DMS53 treated with DMSO at 0.1 percent for 48 hours (cell line): ENCODE measurements around the gene TSPAN3.
A peak's percentile ranks its signal among the peaks of the same experiment; 100 is the strongest.

Source experiments
- DNase-seq: peaks from one replicate; lab custom pipeline; 2025; ENCODE audit not compliant: unreplicated experiment; lab: John Stamatoyannopoulos, UW

Gene TSPAN3

DNA sequence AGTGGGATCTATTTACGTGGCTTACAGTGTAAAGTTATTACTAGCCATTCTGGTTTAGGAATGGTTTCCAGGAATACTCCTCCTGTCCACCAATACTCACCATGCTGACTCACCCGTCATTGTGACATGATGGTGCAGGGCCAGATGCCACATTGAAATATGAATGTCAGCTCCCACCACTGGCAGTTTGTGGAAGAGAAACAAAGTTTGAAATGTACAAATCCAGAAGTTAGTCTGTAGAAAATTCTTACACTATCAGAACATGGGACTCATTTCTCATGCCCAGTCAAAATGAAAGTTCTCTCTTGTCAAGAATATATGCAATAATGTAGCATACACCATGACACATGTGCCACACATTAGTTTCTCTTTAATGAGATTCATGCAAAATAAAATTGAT is 14.4 kb upstream of the TSPAN3 start:
- no peak for DNase-seq

DNA sequence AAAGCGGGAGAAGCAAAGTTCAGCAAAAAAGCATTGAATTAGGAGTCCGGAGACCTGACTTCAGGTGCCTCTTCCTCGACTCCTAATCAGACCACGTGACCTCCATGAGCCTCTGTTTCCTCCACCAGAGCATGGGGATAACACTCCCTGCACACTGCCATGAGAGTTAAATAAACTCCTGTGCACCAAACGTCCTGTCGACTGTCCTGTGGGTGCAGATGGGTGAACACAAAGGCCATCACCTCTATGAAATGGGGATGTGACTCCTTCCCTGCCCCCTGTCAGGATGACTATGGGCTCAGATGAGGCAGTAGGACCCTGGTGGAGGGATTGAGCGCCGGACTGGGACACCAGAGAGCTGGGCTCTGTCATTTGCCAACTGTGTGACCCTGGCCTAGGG is 13.5 kb upstream of the TSPAN3 start:
- DNase-seq = no peak

DNA sequence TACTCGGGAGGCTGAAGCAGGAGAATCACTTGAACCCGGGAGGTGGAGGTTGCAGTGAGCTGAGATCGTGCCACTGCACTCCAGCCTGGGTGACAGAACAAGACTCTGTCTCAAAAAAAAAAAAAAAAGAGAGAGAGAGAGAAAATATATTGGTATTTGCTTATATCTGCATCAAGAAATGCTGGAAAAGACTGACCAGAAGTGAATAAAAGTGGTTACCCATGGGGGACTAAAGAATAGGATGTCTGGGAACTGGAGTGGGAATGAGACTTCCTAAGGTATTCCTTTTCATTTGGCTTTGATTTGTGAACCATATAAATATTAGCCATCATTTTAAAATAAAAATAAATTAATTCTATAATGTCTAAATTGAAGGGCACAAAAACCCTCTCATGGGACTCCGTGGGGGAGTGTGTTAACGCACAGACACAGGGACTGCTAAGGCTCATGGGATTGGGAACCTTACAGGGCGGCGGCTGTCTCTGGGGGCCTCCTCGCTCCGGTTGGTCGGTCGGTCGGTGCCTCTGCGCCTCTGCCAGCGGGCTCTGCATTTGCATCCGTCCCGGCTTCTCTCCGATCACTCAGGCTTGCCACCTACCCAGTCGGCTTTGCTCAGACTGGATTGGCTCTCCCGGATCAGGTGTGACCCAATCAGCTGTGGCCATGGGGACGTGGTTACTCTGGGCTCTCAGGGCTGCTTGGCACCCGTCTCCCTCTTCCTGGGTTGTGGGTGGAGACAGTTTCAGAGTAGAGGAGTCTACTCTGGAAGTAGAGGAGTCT is 12.7 kb upstream of the TSPAN3 start:
- peak; percentile 88 for DNase-seq

DNA sequence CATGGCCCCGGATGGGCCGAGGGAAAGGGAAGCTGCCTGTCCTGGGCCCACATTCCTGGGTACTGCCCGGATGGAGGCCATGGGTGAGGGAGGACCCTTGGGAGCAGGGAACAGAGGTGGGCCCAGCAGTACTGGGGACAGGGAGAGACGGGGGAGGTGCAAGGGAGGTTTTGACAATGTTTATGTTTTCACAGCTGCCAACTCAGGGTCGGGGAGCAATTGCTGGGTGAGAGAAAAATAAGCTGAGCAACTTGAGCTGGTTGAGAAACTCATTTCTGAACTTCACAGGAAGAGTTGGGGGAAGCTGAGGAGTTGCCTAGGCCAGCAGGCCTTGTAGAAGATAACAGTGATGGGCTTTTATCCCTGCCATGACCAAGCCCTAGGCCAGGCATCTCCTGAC is 11.1 kb upstream of the TSPAN3 start:
- no peak for DNase-seq

DNA sequence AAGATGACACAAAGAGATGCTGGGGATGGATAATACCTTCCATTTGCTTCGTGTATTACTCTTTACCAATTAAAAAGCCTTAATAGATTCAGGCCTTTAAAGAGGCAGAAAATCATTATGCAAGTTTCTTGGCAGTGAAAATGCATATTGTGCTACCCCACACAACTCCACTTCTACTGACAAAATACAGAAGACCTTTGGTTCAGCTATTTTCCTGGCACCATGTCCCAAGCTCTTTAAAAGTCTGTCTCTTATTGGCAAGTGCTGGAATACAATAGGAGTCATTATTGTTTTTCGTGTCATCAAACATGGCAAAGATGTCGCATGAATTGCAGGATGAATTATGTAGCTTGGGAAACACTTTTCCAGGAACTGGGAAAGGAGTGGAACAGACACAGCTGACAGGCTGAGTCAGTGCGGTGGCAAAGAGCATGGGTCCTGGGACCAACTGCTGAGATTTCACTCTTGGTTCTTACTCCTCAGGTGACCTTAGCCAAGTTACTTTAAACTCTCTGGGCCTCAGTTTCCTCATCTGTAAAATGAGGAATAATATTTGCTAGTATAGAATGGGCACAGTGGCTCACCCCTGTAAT is 5.5 kb upstream of the TSPAN3 start:
- no peak for DNase-seq

DNA sequence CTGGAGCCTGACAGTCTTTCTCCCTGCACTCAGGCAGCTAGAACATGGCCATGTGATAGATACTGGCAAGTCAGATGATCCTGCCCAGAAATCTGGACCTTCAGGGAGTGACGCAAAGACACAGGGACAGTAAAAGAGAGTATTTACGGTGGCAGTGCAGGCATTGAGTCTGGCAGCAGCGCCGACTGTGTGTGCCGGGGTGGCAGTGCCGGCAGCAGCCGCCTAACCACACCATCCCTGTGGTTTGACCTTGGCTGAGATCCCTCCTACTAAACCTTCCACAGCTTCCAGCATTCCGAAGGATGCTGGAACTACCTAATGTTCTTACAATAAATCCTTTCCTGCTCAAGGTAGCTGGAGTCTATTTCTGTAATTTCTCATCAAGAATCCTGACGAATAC is 4.6 kb upstream of the TSPAN3 start:
- DNase-seq = no peak

DNA sequence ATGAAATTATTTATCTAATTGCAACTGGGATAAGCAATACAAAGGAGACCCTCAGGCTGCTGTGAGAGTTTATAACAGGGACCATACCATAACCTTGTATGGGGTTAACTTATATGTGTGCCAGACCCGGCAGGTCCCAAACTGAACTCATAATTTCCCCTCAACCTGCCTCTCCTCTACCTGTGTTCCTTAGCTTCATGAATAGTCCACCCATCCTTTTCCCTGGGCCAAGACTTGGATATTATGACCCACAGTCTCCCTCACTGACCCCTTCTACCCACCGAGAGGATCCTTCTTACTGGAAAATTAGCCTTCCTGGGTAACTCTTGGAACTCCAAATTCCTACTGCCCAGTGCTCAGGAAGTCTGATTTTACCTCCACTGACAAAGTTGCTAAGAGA is 3.4 kb upstream of the TSPAN3 start:
- no peak for DNase-seq

DNA sequence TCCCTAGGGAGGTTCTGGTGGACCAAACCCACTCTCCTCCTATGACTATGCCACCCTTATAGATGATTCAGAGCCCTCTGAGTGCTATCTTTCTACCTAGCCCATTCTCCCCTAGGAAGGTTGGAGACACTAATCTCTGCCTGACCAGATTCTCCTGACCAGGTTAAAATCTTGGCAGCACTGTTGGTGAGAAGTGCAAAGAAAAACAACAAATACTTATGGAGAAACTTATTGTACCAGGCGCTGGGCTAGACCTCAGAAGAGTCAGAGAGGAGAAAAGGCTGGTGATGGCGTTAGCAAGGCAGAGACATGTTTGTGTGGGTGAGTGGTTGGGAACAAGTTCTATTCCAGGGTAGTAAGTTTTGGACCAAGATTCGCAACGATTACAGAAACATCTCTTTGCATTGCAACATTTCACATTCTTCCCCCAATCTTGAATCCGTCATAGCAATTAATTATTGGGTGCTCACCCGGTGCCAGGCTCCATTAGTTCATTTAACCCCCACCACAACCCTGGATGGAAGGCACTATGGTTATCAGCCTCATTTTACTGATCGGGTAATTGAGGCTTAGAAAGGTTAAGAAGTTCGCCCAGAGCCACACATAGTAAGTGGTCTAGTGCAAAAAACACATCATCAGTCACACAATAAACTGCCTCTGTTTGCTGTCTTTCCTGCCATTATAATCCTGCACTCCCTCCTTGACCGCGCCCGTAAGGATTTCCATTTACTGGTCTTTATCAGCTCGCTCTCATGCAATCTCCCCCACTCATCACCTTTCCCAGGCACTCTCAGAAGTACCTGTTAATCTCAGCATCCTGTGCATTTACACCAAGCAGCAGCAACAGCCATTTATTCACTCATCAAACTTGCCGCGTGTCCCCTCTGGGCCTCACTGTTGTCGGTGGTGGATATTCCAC is 655 bp upstream of the TSPAN3 start:
- DNase-seq = no peak

DNA sequence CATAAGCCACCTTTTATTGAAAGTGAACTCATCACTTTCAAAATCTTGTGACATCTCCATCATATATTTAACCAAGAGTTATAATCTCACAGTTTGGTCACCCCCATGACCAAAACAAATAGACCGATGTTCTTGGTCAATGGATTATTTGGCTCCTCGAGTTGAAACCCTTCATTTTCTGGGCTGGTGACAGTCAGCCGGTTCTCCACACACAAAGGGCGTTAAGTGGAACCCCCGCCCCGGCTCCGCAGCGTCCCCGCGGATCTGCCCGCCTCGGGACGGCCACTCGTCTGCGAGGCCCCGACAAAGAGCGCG is 772 bp downstream of the TSPAN3 start:
- no peak for DNase-seq

DNA sequence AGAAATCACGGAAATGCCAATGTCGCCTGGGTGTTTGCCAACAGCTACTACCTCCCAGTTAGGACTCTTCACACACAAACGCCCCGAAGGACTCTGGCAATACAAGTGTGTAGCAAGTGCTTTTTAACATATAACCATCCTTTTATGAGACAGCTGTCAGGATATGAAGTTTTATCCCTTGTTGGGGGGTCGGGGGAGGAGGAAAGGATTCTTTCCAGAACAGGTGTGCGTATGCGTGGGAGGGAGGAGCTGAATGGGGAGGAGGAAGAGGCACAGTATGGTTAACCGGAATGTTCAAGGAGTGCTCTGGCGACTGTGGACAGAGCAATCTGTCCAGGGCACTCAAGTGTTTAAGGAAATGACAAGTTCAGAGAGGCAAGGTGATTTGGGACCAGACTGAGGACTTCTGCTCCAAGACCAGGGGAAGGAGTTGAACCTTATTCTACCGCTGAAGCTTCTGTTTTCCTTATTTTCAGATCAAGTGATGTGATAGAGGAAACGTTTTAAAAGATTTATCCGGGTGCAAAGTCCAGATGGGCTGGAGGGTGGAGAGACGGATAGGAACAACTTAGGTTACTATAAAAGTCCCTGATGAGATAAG is 1.3 kb downstream of the TSPAN3 start:
- peak; percentile 11 for DNase-seq

DNA sequence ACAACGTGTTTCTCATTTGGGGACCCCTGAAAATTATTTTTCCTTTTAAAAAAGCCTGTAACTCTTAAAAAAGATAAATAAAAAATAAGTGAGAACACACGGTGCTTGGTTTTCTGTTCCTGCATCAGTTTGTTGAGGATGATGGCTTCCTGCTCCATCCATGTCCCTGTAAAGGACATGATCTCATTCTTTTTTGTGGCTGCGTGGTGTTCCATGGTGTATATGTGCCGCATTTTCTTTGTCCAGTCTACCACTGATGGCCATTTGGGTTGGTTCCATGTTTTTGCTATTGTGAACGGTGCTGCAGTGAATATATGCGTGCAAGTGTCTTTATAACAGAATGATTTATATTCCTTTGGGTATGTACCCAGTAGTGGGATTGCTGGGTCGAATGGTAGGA is 2.3 kb downstream of the TSPAN3 start:
- DNase-seq = no peak

DNA sequence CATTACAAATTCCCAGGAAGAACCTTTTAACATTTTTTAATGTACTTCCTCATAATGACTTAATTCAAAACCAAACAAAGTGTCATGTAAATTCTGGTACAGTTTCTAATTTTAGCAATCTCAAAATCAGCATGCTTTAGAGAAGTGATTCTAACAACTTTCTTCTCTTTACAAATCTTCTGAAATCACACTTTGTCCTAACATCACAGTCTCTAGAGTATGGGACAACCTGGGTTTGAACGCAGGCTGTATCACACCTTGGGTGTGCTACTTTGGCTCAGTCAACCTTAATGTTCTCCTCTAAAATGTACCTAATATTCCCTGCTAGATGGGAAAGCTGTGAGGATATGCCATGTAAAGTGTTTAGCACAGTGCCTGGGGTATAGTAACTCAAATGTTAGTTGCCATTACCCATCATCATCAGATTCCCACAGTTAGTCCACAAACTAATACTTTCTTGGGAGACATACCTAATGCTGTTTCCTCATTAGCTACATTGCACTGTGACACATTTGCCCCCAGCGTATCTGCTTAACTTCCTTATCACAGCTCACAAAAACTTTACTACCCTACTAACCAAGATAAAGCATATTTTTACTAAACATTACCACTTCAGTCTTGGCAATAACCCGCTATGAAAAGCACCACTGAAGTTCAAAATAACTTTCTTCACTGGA is 3.1 kb downstream of the TSPAN3 start:
- DNase-seq = no peak

DNA sequence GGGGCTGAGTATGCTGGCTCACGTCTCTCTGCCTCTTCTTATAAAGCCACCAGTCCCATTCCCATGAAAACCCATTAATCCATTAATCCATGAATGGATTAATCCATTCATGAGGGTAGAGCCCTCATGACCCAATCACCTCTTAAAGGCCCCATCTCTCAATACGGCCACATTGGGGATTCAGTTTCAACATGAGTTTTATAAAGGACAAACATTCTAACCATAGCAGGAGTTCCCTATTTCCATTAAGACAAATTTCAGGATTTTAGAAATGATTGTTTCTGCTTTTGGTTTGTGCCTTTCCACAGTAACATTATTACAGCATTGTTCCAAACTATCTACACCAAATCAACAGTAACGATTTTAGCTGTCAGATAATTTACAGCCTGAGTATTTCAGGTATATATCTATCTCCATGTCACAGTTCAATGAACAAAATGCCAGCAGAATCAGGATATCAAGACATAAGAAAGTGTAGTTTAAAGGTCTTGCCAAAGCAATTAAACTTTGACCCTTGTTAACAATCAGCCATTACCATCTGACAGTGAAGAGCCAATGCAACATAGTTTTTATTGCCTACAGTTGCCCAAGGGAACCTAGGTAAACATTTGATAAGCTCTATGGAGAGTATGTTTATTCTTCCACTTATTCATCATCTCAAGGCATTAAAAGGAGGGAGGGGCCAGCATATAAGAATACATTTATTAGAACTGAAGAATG is 3.8 kb downstream of the TSPAN3 start:
- DNase-seq = no peak

DNA sequence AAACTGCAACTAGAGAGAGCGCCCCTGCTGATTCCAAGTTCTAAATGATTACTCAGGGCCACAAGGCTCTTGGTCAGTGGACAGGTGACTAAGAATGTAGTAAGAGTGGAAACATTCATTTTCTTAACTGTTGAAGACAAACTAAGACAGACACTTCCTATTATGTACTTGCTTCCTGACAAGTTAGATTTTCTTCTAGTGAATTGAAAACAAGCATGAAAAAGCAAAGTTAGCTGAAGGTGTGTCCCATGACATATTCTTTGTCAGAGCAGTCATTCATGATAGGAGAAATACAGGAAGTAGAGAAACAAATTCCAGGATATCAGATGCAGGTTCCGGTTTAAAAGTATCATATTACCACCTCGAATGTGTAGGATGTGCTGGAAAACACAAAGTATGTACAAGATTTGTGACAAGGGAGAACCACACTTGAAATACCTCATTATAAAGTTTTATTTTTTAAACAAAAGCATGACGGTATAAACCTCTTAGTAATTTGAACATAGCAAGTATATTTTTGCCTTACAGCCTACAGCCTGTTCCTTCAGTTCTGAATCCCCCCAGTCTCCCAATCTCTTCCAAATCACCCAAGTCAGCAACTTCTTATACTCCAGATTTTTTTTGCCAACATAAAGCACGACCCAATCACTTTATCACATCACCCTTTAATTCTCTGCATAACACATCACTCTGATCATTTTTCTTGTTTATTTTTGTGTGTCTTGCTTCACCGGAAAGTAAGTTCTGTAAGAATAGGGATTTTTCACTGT is 6.2 kb downstream of the TSPAN3 start:
- no peak for DNase-seq

DNA sequence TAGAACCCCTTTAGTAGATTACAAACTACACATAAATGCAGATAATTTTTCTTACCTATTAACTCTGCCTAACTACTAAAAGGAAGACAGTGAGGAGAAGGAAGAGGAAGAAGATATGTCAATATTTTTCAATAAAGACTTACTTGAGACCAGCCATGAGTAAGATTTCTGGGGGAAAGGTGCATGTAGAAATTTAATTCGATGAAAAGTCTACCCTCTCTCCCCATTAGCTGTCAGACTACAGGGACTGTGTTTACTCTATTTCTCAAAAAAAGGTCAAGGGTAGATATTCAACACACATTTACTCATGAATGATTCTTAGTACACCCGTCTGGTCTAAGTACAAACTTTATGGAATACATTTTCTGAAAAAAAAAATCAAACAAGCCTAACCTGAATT is 6.8 kb downstream of the TSPAN3 start:
- DNase-seq = no peak

DNA sequence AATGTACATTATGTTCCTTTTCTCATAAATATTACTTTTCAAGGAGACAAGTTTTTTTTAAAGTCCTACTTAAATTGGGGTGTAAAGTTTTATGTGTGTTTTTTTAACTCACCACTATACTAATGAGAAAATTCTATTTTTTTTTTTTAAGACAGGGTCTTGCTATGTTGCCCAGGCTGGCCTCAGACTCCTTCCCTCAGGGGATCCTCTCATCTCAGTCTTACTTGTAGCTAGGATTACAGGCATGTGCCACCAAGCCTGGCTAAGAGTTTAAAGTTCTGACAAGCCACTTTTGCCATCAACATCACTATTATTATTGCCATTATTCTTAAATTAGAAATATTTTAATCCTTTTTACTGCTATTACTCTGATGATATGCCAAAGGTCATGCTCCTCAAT is 7.7 kb downstream of the TSPAN3 start:
- no peak for DNase-seq

DNA sequence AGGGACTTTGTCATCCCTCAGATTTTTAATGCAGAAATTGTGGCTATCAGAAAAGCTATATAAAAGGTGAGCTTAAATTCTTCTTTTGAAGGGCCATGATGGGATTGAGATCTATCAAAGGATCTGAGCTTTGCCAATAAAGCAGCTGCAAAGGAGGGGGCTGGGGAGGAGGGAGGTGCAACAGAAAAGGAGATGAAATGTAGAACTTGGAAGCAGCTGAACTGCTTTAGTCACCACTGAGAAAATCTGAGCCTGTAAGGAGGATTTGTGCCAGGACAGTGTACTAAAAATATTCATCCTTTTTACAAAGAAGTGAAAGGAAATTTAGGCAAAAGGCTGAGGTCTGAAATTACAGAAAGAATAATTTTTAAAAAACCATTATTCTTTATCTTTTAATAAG is 10.4 kb downstream of the TSPAN3 start:
- DNase-seq = no peak

DNA sequence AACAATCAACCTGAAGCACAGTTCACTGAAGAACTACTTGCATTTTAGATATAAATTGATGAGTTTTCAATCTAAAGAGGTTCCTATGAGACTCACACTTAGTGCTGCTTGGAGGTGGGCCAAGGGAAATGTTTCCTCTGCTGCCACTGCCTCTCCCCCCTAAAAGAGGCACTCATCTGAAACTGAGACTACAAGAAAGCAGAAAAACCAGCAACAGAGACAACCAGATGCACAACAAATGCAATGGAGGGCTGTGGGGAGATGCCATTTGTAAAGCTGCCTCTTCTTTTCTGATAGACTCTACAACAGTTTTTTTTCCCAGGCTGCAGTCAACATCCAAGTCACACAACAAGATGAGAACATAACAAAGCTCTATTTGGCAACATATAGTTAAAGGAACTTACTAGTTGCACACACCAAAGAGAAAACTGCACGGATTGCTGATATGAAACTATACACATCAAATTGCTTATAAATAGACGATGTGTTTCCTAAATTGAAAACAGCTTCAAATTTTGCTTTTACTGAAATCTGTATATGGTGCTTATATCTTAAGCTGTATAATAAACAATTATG is 11.0 kb downstream of the TSPAN3 start:
- no peak for DNase-seq

DNA sequence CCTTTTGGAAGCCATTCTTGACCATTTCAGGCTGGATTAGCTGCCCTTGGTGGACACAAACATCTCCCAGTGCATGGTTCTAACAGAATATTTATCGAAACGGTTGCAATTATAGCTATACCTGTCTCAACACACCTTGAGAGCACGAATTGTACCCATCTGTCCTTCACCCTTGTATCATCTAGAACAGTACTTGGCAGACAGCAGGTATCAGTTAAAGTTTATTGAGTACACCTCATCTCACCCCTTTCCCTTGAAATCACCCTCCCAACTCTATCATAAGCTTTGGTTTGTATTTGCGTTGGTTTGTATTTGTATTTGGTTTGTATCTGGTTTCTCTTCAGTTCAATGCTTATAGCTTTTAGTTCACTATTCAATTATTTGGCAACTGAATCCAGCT is 12.4 kb downstream of the TSPAN3 start:
- no peak for DNase-seq
